Aorta (tissue), 5 donors: ENCODE measurements around the gene INO80C. TPM values are rescaled to one million over a fixed set of nuclear protein-coding genes. Genes with fewer than 3 reads are reported as not detected.

Source experiments
- ATAC-seq: fragments of 200-7000 bp; cut with Tn5 transposase; one replicate; pipeline ENCODE4 v1.9.1; 2022; ENCODE audit warnings: moderate library complexity; ENCODE audit not compliant: low FRiP score
- DNase-seq, 2 donors: peaks; one replicate each; pipeline ENCODE4 v3.0.0-alpha.2; 2020
- H3K27ac ChIP-seq, 2 donors: one replicate each; pipeline ENCODE4 v1.5.1; 2013; ENCODE audit warnings: low read length in 2 of 2, mild to moderate bottlenecking in 2 of 2, moderate library complexity in 2 of 2, control low read depth in 1 of 2, inconsistent platforms in 1 of 2, low read depth in 1 of 2
- H3K27me3 ChIP-seq, 2 donors: one replicate each; pipeline ENCODE4 v1.6.1; 2013; ENCODE audit warnings: control low read depth in 1 of 2, low read length in 1 of 2, mild to moderate bottlenecking in 1 of 2, moderate library complexity in 1 of 2; ENCODE audit not compliant: insufficient read depth in 2 of 2, control insufficient read depth in 1 of 2
- H3K36me3 ChIP-seq, 2 donors: one replicate each; pipeline ENCODE4 v1.6.1; 2013; ENCODE audit warnings: control low read depth in 1 of 2, low read length in 1 of 2, mild to moderate bottlenecking in 1 of 2; ENCODE audit not compliant: insufficient read depth in 2 of 2, control insufficient read depth in 1 of 2
- H3K4me1 ChIP-seq, 2 donors: one replicate each; pipeline ENCODE4 v1.6.1; 2013; ENCODE audit warnings: low read length in 2 of 2, control low read depth in 1 of 2, mild to moderate bottlenecking in 1 of 2, moderate library complexity in 1 of 2; ENCODE audit not compliant: insufficient read depth in 2 of 2, control insufficient read depth in 1 of 2
- H3K4me3 ChIP-seq, 2 donors: one replicate each; pipeline ENCODE4 v1.5.1; 2013; ENCODE audit warnings: low read length in 2 of 2, control low read depth in 1 of 2, mild to moderate bottlenecking in 1 of 2
- H3K9me3 ChIP-seq: one replicate; pipeline ENCODE4 v1.6.1; 2013; ENCODE audit warnings: mild to moderate bottlenecking, low read length; ENCODE audit not compliant: control insufficient read depth
- WGBS, 2 donors: extraction: QIAGEN DNeasy Blood & Tissue Kit; methylation state at CpG; one replicate each; pipeline ENCODE4 v1.1.7; 2013; 5-methylcytosine and 5-hydroxymethylcytosine counted together
- intact Hi-C, 2 donors: fragments of 100-400 bp; cut with DNase I; formaldehyde crosslinking; loops; one replicate each; pipeline versions ENCODE4 v1.14.2 to v1.15.0; 2022
- polyA plus RNA-seq, 2 donors: library from polyadenylated mRNA; stranded (reverse); fragments of 200-250 nt; gene quantifications; one replicate each; pipeline ENCODE4 v1.2.3, GENCODE V29; 2013
- total RNA-seq, 2 donors: library from RNA; stranded (reverse); fragmentation: NEBNext Ultra II Directional; extraction: Animal tissue kit (Norgen Biotek cat#: 25700); gene quantifications; one replicate each; pipeline ENCODE4 v1.2.1, GENCODE V29; 2021
- donor health status: healthy with polysubstance abuse.
- donor health status: Bipolar disorder and iron deficiency.
- donor health status: DM: no; HTN: no; CAD: no.
- donor health status: DM: no; HTN: no; CAD: no.
- donor health status: DM: yes; HTN: yes; CAD: no.

The INO80C gene
- total and polyA plus RNA-seq, 4 donors = 16.8 to 23.1 (median 18.8) TPM

DNA sequence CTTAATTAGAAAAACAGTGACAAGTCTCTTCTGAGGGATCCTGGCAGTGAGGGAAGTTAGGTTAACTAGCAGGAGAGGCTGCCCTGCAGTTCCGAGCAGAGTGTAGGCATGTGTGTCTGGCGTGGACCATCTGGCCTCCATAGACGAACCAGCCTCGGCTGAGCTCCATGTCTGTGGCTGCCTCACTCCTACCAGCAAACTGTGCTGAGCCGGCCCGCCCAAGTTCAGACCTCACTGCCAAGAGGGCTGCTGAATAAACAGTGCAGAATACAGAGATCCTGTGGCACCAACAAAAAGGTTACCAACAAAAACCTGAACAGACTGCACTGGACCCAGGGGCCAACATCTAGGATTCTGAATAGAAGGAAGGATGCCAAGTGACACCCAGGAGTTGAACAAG, 27.3 kb downstream of the INO80C start:
- H3K36me3 ChIP-seq = no peaks in the 10 kb centered on the region
- H3K27me3 ChIP-seq = no peaks in the 10 kb centered on the region
- no peak for DNase-seq
- intact Hi-C loops = no loop called here
- H3K4me3 ChIP-seq = no peak overlapping the region
- no peak overlapping the region for H3K27ac ChIP-seq
- WGBS, 2 donors = 21 to 31% methylated on average over 6 of the region's 6 CpGs
- H3K4me1 ChIP-seq = no peaks in the 10 kb centered on the region
- no peaks in the 10 kb centered on the region for H3K9me3 ChIP-seq
- no peak for ATAC-seq

DNA sequence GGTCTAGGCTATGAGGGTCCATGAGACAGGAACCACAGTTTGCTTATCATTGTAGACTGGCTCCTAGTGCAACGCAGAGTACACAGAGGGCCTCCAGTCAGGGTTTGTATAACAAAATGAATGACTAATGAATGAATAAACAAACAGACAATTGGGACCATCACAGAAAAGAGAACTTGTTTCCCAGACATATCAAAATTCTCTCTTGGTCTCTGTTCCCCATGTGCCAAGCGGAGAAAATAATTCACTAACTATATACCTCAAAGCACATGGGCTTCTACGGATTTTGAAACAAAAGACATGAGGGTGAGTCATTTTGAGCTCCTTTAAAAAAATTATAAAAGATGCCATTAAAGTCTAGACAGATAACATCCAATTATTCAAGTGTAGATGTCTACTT, 28.0 kb downstream of the INO80C start:
- no peak overlapping the region for H3K27ac ChIP-seq
- ATAC-seq = no peak
- 95 to 96% methylated on average over 3 of the region's 3 CpGs for WGBS, 2 donors
- no peaks in the 10 kb centered on the region for H3K9me3 ChIP-seq
- intact Hi-C loops = no loop called here
- no peaks in the 10 kb centered on the region for H3K4me1 ChIP-seq
- DNase-seq = no peak
- no peaks in the 10 kb centered on the region for H3K27me3 ChIP-seq
- H3K36me3 ChIP-seq = no peaks in the 10 kb centered on the region
- H3K4me3 ChIP-seq = no peak overlapping the region

DNA sequence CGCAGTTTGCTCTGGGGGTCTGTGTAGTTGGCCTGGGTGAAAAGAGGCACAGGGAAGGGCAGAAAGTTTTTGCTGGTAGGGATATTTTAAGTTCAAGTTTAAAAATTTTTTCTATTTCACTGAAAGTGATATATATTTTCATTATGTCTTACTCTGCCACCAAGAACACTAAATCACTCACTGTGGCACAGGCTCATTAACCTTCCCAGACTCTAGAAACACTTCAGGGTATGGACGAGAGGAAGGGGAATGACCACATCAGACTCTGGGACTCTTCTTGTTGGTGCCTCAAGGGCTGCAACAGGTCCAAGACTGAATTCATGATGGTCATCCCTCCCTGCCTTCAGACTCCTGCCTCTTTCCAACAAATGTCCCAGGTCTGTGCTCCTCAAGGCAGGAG, 29.0 kb downstream of the INO80C start:
- H3K4me1 ChIP-seq = no peaks in the 10 kb centered on the region
- intact Hi-C loops = no loop called here
- WGBS, 2 donors = 75 to 82% methylated on average over 2 of the region's 2 CpGs
- ATAC-seq = no peak
- H3K36me3 ChIP-seq = no peaks in the 10 kb centered on the region
- H3K27me3 ChIP-seq = no peaks in the 10 kb centered on the region
- H3K4me3 ChIP-seq = no peak overlapping the region
- H3K27ac ChIP-seq = no peak overlapping the region
- H3K9me3 ChIP-seq = no peaks in the 10 kb centered on the region
- no peak for DNase-seq

DNA sequence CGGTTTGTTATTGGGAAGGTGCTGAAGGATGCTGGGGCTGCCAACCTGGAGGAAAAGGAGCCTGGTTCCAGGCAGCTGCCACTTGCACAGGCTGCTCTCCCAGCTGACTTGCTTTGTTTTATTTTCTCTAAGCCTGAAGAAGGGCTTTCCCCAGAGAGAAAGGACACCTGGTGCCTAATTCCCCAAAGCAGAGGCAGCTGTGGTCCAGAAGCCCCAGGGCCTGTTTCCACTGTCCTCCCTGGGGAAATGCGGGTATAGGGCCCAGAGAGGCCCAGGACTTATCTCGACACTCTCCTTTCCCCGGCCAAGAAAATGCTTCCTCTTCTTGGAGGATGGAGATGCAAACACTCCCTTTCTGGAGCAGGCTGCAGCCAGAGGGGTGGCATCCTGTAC, 30.1 kb downstream of the INO80C start:
- Histone ChIP-seq H3K9me3 (no peaks in the 10 kb centered on the region), H3K27me3 (no peaks in the 10 kb centered on the region), H3K36me3 (no peaks in the 10 kb centered on the region), H3K4me3 (no peak overlapping the region), H3K27ac (no peak overlapping the region), H3K4me1 (peaks cover 0 to 5% of the 10 kb centered on the region in 2 donors)
- 48 to 81% methylated on average over 4 of the region's 4 CpGs for WGBS, 2 donors
- ATAC-seq (no peak), DNase-seq (no peak)
- intact Hi-C loops = no loop called here

DNA sequence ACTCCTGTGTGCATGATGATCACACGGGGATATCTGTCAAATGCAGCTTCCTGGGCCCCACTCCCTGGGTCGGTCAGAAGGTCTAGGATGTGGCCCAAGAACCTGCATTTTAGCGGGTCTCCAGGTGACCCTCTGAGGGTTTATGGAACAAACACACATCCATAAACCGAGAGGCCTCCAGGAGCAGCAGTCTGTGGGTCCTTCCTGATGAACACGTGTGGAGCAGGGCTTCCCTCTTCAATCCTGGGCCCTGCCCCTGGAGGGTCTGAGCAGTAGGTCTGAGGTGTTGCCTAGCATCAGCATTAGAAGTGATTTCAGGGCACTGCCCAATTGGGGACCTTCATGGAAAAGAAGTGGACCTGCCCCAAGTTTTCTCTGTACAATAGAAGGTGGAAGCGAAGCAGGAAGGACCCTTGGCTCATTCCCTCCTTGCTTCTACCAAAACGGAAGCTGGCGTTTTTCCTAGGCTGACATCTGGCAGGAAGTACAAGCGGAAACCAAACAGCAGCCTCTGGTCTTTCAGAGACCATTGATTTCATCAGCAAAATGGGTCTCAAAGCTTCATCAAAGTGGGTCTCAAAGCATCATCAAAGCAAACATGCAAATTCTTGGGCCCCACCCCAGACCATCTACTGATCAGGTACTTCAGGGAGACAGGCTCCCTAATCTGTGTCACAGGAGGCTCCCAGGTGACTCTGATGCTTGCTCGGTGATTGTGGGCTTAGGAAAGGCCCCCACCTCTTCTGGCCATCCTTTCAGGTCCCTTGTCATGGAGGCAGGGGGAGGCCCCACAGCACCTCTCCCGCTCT, 30.7 kb downstream of the INO80C start:
- Histone ChIP-seq H3K36me3 (no peaks in the 10 kb centered on the region), H3K27me3 (no peaks in the 10 kb centered on the region), H3K4me3 (no peak overlapping the region), H3K9me3 (no peaks in the 10 kb centered on the region), H3K4me1 (peaks cover 0 to 5% of the 10 kb centered on the region in 2 donors), H3K27ac (no peak overlapping the region)
- WGBS, 2 donors = 90 to 94% methylated on average over 11 of the region's 11 CpGs
- intact Hi-C loops = no loop called here
- no peak for DNase-seq
- ATAC-seq = peak; percentile 39

DNA sequence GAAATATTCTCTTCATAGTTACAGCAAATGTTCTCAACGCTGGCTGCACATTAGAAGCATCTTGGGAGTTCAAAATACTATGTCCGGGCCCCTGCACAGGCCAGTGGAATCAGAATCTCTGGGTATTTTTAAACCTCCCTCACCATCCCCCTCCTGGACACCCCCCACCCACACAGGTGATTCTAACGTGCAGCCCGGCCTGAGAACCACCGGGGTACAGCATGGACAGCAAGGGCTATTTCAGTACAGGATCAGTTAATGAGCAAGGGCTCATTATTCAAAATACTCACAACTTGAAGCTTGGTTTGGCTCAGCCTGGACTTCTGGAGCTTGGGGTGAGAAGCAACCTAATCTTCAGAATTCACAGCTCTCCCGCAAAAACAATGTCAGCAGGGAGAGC, 31.4 kb downstream of the INO80C start:
- Histone ChIP-seq H3K4me3 (no peak overlapping the region), H3K4me1 (peaks cover 0 to 6% of the 10 kb centered on the region in 2 donors), H3K36me3 (no peaks in the 10 kb centered on the region), H3K9me3 (no peaks in the 10 kb centered on the region), H3K27me3 (no peaks in the 10 kb centered on the region), H3K27ac (no peak overlapping the region)
- DNase-seq (no peak), ATAC-seq (no peak)
- intact Hi-C loops = no loop called here
- WGBS, 2 donors = 93 to 95% methylated on average over 6 of the region's 6 CpGs

DNA sequence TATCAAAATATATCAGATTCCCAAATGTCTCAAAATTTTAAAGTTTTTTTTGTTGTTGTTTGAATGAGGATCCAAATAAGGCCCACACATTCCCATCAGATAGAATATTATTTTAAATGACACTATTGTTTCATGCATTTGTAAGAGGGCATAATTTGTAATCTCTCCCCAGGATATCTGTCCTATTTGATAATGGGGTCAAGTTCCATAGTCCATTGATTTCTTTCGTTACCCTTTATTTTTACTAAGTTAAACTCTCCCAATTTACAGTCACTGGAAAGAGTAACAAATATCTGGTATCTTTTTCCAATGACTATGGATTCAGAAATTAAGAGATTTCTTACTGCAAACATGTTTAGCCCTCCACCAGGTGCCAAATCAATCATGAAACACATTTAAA, 32.4 kb downstream of the INO80C start:
- H3K4me3 ChIP-seq = no peak overlapping the region
- no peak overlapping the region for H3K27ac ChIP-seq
- peaks cover 0 to 11% of the 10 kb centered on the region in 2 donors for H3K4me1 ChIP-seq

DNA sequence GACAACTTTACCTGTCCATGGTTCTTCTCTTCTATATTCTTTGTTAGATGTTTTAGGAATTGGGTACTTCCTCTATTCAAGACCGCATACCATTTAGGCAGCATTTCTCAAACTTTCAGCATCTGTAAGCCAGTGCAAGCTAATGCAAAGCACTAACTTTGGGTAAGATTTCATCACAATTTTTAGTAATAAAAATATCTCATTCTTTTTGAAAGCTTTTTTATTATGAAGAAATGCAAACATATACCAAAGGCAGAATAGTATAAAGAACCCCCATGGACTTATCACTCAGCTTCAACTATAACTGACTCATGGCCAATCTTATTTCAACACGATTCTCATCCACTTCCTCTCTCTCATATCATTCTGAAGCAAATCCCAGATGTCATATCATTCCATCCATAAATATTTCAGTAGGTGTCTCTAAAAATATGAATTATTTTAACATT, 32.9 kb downstream of the INO80C start:
- no peaks in the 10 kb centered on the region for H3K9me3 ChIP-seq
- H3K4me1 ChIP-seq = peaks cover 0 to 11% of the 10 kb centered on the region in 2 donors
- no peaks in the 10 kb centered on the region for H3K27me3 ChIP-seq
- no peaks in the 10 kb centered on the region for H3K36me3 ChIP-seq
- ATAC-seq = no peak
- no peak overlapping the region for H3K4me3 ChIP-seq
- WGBS, 2 donors = 86 to 91% methylated on average over 2 of the region's 2 CpGs
- DNase-seq = no peak
- H3K27ac ChIP-seq = no peak overlapping the region
- intact Hi-C loops = loop anchor here in 1 of 2 donors (5.0 kb wide), 1 partner anchor 32 kb away; the partner anchor contains the start of gene INO80C

More for the DNA sequence above, 32.4 kb downstream of the INO80C start:
- DNase-seq (no peak), ATAC-seq (no peak)
- 92 to 93% methylated on average over 1 of the region's 1 CpG for WGBS, 2 donors
- Histone ChIP-seq H3K9me3 (no peaks in the 10 kb centered on the region), H3K27me3 (no peaks in the 10 kb centered on the region), H3K36me3 (no peaks in the 10 kb centered on the region)
- intact Hi-C loops = no loop called here

DNA sequence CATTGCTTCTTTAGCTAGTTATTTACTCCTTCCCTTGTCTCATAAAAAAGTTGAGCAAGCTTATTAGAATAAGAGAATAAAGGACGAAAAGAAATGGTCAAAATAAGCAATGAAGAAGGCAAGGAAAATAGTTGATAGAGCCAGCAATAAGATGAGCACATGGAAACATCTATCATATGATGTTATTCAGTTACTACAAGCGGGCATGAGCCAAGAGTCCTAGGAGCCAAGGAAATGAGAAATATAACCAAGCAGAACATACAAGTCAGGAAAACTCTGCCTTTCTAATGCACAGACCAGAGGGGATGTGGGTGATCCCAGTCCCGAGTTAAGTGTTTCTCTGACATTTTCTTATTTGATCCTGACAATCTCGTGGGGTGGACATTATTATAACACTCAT, 33.9 kb downstream of the INO80C start:
- no peak overlapping the region for H3K27ac ChIP-seq
- WGBS, 2 donors = 59 to 72% methylated on average over 4 of the region's 4 CpGs
- DNase-seq = no peak
- intact Hi-C loops = loop anchor here in 1 of 2 donors (5.0 kb wide), 1 partner anchor 33 kb away; the partner anchor contains the start of gene INO80C
- no peaks in the 10 kb centered on the region for H3K36me3 ChIP-seq
- no peaks in the 10 kb centered on the region for H3K9me3 ChIP-seq
- no peaks in the 10 kb centered on the region for H3K27me3 ChIP-seq
- no peak for ATAC-seq
- no peak overlapping the region for H3K4me3 ChIP-seq
- peaks cover 0 to 11% of the 10 kb centered on the region in 2 donors for H3K4me1 ChIP-seq
